NCI-H2029 (cell line): Measurements from ENCODE around the gene MPP7.

ENCODE experiments used
- DNase-seq: peaks from one replicate; lab custom pipeline; 2025; lab: John Stamatoyannopoulos, UW

Gene MPP7

DNA sequence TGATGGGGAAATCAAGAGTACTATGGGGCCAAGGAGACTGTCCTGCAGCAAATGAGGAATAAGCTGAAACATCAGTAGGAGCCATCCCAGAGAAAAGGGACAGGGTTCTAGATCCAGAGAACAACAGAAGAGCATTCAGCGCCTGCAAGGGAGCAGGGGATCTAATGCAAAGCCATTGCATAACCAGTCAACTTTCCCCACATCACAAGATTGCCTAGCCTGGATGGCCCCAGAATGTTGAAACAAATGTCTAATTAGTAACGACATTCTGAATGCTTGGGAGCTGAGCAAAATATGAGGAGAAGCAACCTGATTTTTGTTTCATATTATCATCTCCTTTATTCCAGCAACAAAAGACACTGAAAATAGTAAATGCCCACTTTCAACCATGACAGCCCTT lies 2.7 kb upstream of the MPP7 start:
- DNase-seq, result no peak

DNA sequence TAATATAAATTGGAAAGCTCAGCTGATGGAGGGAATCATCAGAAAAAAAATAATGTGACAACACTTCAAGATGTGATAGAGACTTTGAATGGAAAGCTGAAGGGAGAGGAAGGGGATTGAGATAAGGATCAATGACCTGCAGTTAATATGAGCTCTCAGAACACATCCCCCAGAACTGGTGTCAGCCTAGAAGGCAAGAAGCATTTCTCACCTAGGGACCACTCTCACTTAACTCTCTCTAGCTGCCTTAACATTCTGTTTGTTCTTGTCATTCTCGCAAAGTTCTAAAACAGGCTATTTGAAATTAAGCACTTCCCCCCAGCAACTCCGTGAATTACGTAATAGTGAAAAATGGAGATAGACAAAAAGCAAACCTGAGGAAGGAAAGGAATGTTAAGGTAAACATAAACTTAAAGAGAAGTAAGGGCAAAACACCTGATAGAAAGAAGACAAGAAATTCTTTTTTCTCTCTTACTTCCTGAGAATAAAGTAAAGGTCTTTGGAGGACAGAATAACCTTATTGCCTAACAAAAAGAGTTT lies 1.2 kb upstream of the MPP7 start:
- no peak for DNase-seq

- no peak for DNase-seq
Measured at GRCh38 chr10:28302012-28302637, 739 bp downstream of the MPP7 start.

GRCh38 chr10:28300027-28300426 lies 2.8 kb downstream of the MPP7 start:
- no peak for DNase-seq

DNA sequence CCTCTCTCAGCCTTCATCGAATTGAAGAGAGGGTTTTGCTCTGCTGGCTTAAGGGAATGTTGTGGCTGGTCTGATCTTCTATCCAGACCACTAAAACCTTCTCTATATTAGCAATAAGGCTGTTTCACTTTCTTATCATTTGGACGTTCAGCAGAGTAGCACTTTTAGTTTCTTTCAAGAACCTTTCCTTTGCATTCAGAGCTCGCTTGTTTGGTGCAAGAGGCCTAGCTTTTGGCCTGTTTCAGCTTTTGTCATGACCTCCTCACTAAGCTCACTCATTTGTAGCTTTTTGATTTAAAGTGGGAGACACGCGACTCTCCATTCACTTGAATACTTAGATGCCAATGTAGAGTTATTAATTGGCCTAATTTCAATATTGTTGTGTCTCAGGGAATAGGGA lies 3.9 kb downstream of the MPP7 start:
- DNase-seq, result no peak

DNA sequence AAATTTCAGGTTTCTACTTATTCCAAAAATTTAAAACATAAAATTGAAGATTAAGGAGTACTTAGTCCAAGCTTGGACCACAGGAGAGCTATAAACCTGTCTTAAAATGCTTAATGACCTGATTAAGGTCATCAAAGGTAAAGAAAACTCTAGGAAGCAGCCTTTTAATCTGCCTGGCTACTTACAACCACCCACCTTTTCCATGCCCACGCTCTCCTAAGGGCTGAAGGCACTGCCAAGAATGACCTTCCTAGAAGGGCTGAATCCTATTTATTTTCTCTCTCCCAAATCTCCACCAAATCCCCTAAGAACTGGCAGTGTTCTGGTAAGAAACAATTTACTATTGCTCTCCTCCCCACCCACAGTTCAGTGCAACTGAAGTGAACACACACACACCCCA lies 6.8 kb downstream of the MPP7 start:
- no peak for DNase-seq

DNA sequence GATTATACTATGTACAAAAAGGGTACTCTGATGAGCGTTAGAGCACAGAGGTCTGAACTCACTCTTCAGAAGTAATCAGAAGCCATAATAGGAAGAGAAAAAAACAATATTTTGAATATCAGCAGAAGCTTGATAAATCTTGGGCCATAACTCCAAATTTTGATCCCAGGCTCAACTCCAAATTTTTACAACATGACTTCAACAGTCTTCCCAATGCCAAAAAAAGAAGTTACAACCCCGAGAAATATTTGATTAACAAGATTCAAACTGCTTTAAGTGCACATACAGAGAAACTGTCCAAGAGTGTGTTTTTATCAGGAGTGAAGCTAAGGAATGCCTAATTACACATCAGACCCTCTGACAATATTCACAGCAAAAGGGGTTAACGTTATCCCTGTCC lies 7.5 kb downstream of the MPP7 start:
- no peak for DNase-seq

- DNase-seq, result no peak
Measured at GRCh38 chr10:28294809-28295208, 8.1 kb downstream of the MPP7 start.

GRCh38 chr10:28294169-28294532 lies 8.7 kb downstream of the MPP7 start:
- no peak for DNase-seq

GRCh38 chr10:28293236-28294168 lies 9.4 kb downstream of the MPP7 start:
- no peak for DNase-seq

DNA sequence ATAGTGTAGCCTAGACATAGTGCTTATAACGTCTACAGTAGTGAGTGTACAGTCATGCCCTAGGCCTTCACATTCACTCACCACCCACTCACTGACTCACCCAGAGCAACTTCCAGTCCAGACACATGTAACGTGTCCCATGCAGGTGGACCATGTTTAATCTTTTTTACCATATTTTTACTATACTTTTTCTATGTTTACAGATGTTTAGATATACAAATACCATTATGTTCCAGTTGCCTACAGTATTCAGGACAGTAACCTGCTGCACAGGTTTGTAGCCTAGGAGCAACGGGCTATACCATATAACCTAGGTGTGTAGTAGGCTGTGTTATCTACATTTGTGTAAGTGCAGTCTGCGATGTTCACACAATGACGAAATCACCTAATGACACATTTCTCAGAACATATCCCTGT lies 11.0 kb downstream of the MPP7 start:
- no peak for DNase-seq

DNA sequence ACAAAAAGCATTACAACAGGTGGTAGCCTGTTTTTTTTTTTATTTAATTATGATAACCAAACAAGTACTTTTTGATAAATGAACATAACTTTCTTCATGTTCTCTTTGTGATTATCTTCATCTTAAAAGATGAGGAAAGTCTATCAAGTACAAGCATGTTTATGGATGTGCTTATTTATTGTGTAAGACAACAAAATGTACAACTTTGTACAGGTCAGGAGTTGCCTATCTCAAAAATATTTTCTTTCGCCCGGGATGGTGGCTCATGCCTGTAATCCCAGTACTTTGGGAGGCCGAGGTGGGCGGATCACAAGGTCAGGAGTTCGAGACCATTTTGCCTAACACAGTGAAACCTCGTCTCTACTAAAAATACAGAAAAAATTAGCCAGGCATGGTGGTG lies 17.0 kb downstream of the MPP7 start:
- DNase-seq, result no peak

DNA sequence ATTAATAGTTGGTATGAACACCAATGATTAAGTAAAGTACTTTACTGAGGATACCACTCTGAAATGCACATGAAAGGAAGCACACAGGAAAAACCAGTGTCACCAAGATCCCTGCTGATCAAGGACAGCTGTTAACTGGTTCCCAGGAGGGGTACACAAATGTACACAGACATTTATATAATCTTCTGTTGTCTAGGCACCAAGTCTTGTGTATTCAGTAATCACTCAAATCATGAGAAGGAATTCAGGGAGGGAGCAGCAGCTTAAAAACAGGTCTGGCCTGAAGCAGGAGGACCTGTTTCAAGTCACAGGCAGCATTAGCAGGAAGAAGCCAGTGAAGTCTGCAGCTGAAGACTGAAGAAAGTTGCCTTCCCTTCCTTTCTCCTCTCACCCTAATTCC lies 18.7 kb downstream of the MPP7 start:
- DNase-seq, result no peak

DNA sequence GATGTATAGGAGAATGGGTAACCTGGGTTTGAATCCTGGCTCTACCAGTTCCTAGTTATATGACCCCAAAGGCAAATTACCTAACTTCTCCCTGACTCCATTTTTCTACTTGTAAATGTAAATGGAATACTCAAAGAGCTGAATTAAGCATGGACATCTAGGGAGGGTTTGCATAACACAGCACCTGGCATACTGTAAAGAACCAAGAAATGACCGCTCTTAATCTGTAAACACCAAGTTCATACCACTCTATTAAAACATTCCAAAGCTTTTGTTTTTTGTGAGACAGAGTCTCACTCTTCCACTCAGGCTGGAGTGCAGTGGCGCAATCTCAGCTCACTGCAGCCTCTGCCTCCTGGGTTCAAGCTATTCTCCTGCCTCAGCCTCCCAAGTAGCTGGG lies 19.6 kb downstream of the MPP7 start:
- no peak for DNase-seq

- DNase-seq, result peak; percentile 39
Measured at GRCh38 chr10:28282336-28282735, 20.5 kb downstream of the MPP7 start.

DNA sequence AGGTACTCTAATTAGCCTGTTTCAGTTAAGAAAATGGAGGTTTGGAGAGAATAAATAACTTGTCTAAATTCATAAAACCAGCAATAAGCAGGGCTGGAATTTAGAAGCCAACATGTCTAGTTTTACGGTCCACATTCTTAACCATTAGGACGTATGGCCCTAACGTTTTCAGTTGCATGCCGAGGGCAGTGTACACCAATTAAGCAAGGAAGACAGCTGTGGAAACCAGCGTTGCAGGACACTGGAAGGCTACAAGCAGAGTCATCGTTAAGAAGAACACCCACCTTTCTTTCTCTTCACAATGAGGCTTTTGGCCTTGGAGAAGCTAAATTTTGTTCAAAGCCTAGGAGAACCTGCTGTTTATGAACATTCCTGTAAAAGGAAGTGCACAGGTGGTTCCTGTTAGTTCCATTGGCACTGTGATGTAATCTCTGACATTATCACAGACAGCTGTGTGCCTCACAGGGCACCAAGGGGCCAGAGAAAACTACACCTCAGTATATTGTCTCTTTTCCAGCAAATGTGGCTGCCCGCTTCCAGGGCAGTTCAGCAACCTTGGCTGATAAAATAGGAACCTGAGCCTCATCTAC lies 21.0 kb downstream of the MPP7 start:
- peak; percentile 20 for DNase-seq

DNA sequence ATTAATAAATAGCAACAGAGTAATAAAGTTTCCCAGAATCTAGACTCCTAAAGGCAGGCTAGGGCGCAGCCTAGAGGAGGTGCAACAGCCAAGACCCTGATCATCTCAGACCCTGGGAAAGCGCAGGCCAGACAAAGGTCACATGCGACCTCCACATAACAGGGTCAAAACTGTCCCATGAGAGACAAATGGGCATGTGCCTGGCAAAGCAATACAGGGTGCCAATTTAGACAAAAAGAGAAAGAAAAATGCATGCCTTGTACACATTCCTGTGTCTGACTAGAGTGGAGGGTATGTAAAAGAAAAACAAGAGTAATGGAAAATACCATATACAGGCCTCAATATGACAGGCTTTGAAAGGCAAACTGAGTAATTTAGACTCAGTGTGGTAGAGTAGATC lies 22.2 kb downstream of the MPP7 start:
- DNase-seq, result no peak

DNA sequence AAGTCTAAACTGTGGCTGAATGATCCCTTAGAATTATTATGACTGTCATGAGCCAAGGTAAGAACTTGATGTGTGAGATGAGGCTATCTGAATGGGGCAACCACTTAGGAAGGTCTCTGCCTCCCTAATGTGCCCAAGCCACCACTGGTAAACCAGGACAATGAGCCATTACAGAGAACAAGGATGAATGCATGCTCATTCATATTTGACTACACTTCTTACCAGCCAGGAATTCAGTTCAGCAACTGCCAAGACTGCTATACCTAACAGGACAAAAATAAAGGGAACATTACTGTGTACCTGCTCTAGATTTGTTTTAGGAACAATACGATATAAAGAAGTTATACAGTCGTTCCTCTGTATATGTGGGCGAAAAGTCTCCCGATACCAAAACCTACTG lies 23.0 kb downstream of the MPP7 start:
- no peak for DNase-seq

DNA sequence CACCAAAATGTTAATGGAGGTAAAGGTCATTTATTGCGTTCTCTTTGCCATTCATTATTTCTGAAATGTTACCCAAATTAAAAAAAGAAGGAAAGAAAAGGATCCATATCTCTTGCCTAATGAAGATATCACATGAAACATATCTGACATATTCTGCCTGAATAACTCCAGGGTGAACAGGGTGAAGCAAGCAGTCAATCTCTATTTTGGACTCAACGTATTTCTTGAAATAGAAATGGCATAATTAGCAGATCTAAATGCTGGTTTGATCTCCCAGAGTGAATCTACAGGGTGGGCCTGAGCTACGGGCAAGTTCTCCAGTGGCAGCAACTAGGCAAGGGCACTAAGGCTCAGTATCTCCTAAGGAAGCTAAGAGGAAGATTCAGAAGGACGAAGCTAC lies 24.0 kb downstream of the MPP7 start:
- no peak for DNase-seq

- no peak for DNase-seq
Measured at GRCh38 chr10:28276384-28276783, 26.5 kb downstream of the MPP7 start.

GRCh38 chr10:28274475-28274874 lies 28.4 kb downstream of the MPP7 start:
- no peak for DNase-seq

DNA sequence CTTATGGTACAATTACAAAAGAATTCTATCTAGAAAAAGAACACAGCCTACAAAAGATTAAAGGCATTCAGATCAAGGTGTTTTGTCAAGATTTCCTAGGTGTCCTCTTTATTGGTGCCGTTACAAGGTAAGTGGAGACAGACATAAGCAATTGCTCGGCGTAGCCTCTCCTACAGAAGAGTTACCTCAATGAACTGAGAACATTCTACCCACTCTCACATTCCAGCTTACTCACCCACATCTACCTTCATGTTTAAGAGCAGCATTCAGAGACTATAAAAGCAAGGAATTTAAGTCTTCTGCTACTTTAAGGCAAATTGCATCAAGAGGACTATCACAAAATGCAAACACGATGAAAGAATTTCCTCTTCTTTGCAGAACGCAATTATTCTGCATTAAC lies 29.5 kb downstream of the MPP7 start:
- no peak for DNase-seq

DNA sequence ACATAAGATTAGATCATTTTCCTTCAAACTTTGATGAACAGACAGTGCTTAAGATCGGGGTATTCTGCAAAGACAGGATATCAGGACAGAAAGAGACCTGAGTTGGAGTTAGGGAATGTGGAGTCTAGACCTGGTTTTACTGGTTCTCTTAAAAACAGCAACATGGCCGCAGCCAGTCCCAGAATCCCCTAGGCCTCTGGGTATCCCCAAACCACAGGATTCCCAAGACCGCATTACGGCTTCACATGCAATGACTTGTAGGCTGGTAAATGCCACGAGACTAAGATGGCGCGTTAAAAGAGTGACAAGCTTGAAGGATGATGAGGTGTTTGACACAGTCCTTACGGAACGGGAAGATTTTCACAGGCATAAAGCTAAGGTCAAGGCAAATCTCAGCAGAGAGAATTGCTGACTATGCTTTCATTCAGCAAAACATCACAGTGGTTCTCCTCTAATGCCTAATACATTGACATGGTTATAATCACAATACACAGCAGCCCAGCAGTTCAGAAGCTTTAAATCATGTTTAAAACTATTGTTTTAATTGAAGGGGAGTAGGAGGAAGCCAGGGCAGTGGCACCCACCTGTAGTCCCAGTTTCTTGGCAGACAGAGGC lies 32.9 kb downstream of the MPP7 start:
- DNase-seq, result no peak
